ENCODE results near the gene LHFPL5.
A peak's percentile ranks its signal among the peaks of the same experiment; 100 is the strongest.

LHFPL5 gene

GRCh38 chr6:35804996-35805736, at the start of gene LHFPL5:
Gene LHFPL5 (plus strand): TSS chr6:35805352. CDS start chr6:35805671, 319 bp downstream.
- DNase-seq = peak in 1 of 2 experiments; percentile 12

GRCh38 chr6:35757456-35758123, 47.6 kb upstream of the LHFPL5 start:
- peak; percentile 12 to 50 for DNase-seq

GRCh38 chr6:35759426-35759825, 45.7 kb upstream of the LHFPL5 start:
- DNase-seq = no peak

GRCh38 chr6:35765739-35766138, 39.4 kb upstream of the LHFPL5 start:
- no peak for DNase-seq

- no peak for DNase-seq
Measured at GRCh38 chr6:35769211-35769610, 35.9 kb upstream of the LHFPL5 start.

- DNase-seq = no peak
Measured at GRCh38 chr6:35771343-35771627, 33.9 kb upstream of the LHFPL5 start.

GRCh38 chr6:35774116-35774794, 30.9 kb upstream of the LHFPL5 start:
- no peak for DNase-seq

- no peak for DNase-seq
Measured at GRCh38 chr6:35775031-35775430, 30.1 kb upstream of the LHFPL5 start.

- no peak for DNase-seq
Measured at GRCh38 chr6:35776364-35777215, 28.6 kb upstream of the LHFPL5 start, which contains the start of gene CLPSL2. Gene CLPSL2 (plus strand): TSS chr6:35776598. CDS start chr6:35776619, 21 bp downstream.

GRCh38 chr6:35777356-35778102, 27.6 kb upstream of the LHFPL5 start:
- DNase-seq = no peak

GRCh38 chr6:35778437-35778836, 26.7 kb upstream of the LHFPL5 start:
- DNase-seq = no peak

- no peak for DNase-seq
Measured at GRCh38 chr6:35780719-35781118, 24.4 kb upstream of the LHFPL5 start, which contains the start of gene CLPSL1. Gene CLPSL1 (plus strand): TSS chr6:35781019. CDS start chr6:35781111, 92 bp downstream.

- DNase-seq = no peak
Measured at GRCh38 chr6:35781290-35781689, 23.9 kb upstream of the LHFPL5 start.

- no peak for DNase-seq
Measured at GRCh38 chr6:35782424-35782823, 22.7 kb upstream of the LHFPL5 start.

GRCh38 chr6:35784200-35784599, 21.0 kb upstream of the LHFPL5 start:
- no peak for DNase-seq

GRCh38 chr6:35786272-35786671, 18.9 kb upstream of the LHFPL5 start:
- no peak for DNase-seq

GRCh38 chr6:35786810-35787209, 18.3 kb upstream of the LHFPL5 start:
- DNase-seq = no peak

- DNase-seq = no peak
Measured at GRCh38 chr6:35787266-35788218, 17.6 kb upstream of the LHFPL5 start.

- no peak for DNase-seq
Measured at GRCh38 chr6:35788423-35788982, 16.6 kb upstream of the LHFPL5 start.

GRCh38 chr6:35790683-35791082, 14.5 kb upstream of the LHFPL5 start:
- no peak for DNase-seq

Measured in NCI-H446 (cell line).